Activated gamma-delta T cell treated with anti-CD3 and anti-CD28 coated beads, Interleukin-2, amount 50 U/mL, for 16 hours (primary cell): Measurements from ENCODE around the gene NCOR1.
"Not testable (repeated sequence)": the region's sequence is repeated elsewhere in the genome, so short reads cannot be mapped to it uniquely, and the experiment has no call there.

Source experiments
- DNase-seq: peaks from one replicate; pipeline ENCODE4 v3.0.0-alpha.2; 2020; ENCODE audit warnings: low read depth

The NCOR1 gene

GRCh38 chr17:16215273-16215964 lies at the start of gene NCOR1:
Gene NCOR1 (minus strand): TSS chr17:16215534. CDS start chr17:16194569, 20,965 bp downstream.
- peak; percentile 76 for DNase-seq

DNA sequence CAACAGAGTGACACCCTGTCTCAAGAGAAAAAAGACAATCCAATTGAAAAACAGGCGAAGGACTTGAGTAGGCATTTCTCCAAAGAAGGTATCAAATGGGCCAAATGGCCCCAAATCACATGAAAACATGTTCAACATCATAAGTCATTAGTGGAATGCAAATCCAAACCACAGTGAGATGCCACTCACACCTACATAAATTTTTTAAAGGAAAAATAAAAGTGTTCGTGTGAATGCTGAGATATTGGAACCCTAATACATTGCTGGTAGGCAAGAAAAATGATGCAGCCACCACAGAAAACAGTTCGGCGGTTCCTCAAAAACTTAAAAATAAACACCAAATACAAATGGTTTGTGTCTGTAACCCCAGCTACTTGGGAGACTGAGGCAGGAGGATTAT lies 46.9 kb upstream of the NCOR1 start:
- no peak for DNase-seq

GRCh38 chr17:16261049-16261448 lies 45.7 kb upstream of the NCOR1 start:
- no peak for DNase-seq

- no peak for DNase-seq
Observed at GRCh38 chr17:16259926-16260325, 44.6 kb upstream of the NCOR1 start.

DNA sequence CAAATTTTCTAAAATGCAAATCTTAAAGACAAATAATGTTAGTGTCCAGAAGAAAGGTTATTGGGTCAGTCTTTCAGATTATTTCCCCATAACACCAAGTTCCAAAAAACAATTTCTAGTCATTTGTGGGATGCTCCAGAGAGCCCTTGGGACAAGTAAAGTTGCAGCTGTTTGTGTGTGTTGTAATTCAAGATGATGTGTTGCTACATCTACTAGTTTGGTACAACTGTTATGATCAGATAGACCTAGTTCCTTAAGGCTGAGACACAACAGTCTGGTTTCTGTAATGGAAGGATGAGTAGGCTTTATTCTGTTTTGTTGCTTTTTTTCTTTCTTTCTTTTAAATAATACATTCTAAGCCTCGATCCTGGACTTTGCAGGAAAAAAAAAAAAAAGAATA lies 43.6 kb upstream of the NCOR1 start:
- DNase-seq: no peak

- no peak for DNase-seq
Observed at GRCh38 chr17:16255481-16255921, 40.2 kb upstream of the NCOR1 start.

DNA sequence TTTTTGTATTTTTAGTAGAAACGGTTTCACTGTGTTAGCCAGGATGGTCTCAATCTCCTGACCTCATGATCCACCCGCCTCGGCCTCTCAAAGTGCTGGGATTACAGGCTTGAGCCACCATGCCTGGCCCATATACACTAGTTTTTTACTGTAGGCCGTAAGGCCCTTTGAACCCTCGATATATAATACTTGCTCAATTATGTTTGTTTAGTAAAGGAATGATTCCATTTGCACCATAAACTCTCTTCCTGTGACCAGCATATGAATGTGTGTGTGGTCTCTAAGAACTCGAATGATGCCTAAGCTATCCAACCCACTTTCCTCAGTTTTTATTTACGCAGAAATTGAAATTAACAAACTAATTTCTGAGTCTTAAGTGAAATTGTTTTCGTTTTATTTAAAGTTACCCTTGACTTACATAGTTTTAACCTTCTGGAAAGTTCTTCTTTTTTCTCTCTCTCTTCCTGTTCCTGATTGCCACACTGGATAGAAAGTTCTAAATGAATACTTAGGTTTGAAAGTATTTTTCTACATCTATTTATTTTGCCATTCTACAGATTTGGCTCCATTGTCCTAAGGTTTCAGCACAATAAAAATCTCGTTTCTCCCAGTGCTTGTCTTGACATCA lies 39.6 kb upstream of the NCOR1 start:
- no peak for DNase-seq

DNA sequence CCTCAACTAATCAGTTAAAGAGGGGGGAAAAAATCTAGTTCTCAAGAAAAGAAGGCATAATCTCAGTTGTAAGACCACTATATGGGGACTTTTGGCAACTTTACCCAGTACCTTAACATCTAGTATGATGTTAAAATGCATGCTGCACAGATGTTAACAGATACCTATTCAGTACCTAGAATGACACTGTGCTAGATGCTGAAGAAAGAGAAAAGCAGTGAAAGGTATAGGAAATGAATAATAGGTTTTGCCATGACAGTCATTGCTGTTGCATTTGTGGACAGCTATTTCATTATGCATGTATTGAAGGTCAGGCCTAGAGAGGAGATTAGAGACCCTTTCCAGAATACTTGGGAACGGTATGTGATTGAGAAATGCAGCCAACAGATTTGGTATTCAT lies 36.2 kb upstream of the NCOR1 start:
- no peak for DNase-seq

DNA sequence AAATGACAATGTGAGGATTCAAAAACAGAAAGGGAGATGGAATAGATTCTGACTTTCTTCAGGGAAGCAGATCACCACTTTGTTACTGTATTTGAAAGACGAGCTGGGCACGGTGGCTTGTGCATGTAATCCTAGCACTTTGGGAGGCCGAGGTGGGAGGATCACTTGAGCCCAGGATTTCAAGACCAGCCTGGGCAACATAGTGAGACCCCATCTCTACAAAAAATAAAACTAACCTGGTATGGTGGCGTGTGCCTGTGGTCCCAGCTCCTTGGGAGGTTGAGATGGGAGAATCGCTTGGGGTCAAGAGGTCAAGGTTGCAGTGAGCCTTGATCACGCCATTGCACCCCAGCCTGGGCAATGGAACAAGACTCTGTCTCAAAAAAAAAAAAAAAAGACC lies 35.7 kb upstream of the NCOR1 start:
- no peak for DNase-seq

GRCh38 chr17:16250635-16251034 lies 35.3 kb upstream of the NCOR1 start:
- no peak for DNase-seq

GRCh38 chr17:16247586-16247984 lies 32.3 kb upstream of the NCOR1 start:
- DNase-seq: no peak

DNA sequence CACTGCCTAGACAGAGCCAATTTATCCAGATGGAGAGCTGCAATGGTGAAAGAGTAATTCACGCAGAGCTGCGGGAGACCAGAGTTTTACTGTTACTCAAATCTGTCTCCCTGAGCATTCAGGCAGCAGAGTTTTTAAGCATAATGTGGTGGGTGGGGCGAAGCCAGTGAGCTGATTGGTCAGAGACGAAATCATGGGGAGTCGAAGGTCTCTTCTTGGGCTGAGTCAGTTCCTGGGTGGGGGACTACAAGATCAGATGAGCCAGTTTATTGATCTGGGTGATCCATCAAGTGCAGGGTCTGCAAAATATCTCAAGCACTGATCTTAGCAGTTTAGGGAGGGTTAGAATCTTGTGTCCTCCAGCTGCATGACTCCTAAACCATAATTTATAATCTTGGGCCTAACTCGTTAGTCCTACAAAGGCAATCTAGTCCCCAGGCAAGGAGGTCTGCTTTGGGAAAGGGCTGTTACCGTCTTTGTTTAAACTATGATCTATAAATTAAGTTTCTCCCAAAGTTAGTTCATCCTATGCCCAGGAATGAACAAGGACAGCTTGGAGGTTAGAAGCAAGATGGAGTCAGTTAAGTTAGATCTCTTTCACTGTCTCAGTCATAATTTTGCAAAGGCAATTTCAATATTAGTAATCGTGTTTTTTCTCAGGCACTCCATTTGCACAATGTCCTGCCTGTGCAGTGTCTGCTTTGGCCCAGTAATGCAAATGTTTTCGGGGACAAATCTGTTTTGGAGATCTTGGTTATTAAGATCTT lies 28.6 kb upstream of the NCOR1 start:
- DNase-seq: no peak

DNA sequence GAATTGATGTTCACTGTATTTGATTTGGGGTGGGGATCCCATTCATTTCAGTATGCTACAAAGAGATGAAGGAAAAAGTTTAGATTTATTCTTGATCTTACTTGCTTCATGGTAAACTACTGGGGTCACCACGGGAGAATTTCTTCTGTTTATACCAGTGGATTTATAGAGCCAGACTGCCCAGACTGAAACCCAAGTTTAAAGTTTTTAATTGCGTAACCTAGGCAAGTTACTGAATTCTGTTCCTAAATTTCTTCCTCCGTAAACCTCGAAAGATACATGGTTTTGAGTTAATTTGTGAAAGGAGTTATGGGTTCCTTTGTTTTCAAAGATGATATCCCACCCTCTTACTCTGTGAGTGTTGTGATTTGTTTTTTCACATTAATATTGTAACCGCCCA lies 28.1 kb upstream of the NCOR1 start:
- DNase-seq: no peak

DNA sequence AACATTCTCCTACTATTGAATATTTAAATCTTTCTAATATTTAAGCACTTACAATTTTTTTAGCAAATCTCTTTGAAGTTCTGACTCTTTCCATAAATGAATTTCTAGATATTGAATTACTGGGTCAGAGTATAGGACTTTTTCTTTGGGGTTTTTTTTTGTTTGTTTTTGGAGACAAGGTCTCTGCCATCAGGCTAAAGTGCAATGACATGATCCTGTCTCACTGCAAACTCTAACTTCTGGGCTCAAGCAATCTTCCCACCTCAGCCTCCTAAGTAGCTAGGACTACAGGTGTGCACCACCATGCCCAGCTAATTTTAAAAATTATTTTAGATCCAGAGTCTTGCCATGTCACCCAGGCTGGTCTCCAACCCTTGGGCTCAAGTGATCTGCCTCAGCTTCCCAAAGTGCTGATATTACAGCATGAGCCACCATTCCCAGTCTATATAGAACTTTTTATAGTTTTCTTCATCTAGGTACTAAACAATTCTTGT lies 26.6 kb upstream of the NCOR1 start:
- no peak for DNase-seq

DNA sequence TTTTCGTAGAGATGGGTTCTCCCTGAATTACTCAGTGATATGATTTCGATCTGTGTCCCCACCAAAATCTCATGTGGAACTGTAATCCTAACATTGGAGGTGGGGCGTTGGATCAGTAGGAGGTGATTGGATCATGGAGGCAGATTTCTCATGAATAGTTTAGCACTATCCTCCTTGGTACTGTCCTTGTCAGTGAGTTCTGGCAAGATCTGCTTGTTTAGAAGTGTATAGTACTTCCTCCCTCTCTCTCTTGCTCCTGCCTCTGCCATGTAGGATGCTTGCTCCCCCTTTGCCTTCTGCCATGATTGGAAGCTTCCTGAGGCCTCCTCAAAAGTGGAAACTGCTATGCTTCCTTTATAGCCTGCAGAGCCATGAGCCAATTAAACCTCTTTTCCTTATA lies 24.6 kb upstream of the NCOR1 start:
- no peak for DNase-seq

DNA sequence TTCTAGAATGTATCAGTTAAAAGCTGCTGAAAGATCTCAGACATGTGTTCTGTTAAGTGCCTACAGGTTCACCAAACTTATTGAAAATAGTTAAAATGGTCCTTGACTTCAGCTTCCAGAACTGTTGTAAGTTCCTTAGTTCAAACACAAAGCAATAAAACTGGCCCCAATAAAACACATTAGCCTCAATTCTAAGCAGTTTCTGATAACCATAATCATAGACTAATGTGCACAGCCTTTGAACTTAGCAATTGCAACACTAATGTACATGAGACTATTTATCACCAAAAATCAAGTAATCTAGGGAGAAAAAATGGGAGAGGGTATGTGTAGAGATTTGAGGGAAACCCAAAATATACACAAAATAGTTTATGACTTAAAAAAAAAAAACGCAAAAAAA lies 17.1 kb upstream of the NCOR1 start:
- DNase-seq: no peak

DNA sequence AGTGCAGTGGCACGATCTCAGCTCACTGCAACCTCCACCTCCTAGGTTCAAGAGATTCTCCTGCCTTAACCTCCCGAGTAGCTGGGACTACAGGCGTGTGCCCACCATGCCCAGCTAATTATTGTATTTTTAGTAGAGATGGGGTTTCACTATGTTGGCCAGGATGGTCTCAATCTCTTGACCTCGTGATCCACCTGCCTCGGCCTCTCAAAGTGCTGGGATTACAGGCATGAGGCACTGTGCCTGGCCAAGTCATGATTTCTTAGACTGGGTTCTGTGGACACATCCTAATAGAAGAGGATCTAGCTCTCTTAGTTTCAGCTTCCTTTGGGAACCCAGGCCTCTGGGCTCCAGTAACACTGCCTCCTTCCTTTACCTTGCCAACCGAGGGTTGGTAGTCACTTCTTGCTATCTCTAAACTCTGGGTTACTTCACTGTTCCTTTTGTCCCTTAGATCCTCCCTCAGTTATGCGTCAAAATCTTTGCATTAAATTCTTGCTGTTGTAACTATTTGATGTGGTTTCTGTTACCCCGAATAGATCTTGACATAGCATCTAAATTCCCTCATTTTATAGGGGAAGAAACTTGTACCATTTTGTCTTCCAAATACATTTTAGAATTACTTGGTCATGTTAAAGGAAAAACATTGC lies 14.7 kb upstream of the NCOR1 start:
- not testable (repeated sequence) for DNase-seq

DNA sequence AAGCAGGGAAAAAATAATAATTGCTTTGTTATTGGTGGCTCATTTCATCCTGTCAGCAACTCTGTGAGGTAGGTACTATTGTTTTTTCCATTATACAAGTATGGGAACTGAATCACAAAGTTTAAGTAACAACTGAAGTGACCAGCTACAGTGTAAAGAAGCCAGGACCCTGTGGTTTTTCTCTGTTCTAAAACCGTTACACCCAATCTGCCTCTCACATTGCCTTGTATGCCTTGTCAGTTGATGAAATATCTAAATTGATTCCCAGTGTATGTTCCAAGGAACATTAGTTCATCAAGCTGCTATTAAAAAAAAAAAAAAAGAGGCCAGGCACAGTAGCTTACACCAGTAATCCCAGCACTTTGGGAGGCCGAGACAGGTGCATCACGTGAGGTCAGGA lies 7.1 kb upstream of the NCOR1 start:
- no peak for DNase-seq

DNA sequence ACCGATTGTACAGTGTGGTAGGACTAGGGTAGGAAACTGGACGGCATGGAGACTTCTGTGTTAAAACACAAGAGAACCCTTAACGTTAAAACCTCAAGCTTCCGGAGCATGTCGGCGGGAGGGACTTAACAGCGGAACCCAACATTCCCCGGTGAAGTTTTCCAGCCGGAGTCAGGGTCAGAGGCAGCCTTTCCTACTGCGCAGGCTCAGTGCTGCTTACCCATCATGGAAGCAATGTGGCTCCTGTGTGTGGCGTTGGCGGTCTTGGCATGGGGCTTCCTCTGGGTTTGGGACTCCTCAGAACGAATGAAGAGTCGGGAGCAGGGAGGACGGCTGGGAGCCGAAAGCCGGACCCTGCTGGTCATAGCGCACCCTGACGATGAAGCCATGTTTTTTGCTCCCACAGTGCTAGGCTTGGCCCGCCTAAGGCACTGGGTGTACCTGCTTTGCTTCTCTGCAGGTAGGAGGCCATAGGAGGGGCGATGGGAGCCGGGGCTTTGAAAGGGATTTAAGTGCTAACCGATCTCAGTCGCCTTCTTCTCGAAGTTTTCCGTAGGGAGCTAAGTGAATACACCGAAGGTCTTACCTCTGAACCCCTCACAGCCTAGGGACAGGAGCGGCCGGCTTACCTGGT lies 1.8 kb upstream of the NCOR1 start, which contains the start of gene PIGL:
Gene PIGL, plus strand, starts transcription at position 209 of the 634 bp plus-strand sequence. Its CDS starts 17 bp downstream, at position 226.
- DNase-seq: peak; percentile 78

- not testable (repeated sequence) for DNase-seq
Observed at GRCh38 chr17:16216341-16217001, 1.1 kb upstream of the NCOR1 start.

DNA sequence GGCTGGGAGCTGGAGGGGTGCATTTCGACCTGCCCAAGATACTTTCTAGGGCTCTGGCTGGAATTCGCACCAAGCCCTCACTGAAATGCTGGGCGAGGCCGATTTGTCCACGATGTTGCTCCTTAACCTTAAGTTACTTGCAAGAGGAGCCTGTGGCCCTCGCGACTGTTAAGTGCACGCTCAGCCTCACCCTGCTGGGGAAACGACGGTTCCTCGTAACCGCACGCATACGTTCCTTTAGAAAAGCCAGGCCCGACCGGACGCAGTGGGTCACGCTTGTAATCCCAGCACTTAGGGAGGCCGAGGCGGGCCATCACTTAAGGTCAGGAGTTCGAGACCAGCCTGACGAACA lies 607 bp upstream of the NCOR1 start:
- DNase-seq: no peak

DNA sequence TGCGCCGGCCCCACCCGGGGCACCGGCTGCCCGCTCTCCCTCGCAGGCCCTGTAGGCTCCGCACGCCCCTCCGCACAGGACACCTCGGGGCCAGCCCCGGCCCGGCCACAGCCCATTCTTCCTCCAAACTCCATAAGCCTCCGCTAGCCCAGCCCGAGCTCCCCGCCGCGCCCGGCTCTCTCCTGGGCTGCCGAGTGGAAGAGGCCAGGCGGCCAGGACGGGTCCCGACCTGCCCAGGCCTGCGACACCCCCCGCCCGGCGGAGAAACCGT lies 397 bp downstream of the NCOR1 start:
- peak; percentile 23 for DNase-seq
